COR-L47 (cell line): ENCODE data around the gene PIERCE2.
"Not testable (repeated sequence)": the region's sequence is repeated elsewhere in the genome, so short reads cannot be mapped to it uniquely, and the experiment has no call there.

Source experiments
- DNase-seq: peaks from one replicate; lab custom pipeline; 2025; lab: John Stamatoyannopoulos, UW

The PIERCE2 gene

GRCh38 chr15:55408012-55408928 is at the start of gene PIERCE2, which contains the start of gene CCPG1:
TSS of gene PIERCE2 (plus strand) at chr15:55408495. CDS start at chr15:55408769, 274 bp downstream.
TSS of gene CCPG1 (minus strand) at chr15:55408359. CDS start at chr15:55389424, 18,935 bp downstream.
- peak; percentile 93 for DNase-seq

GRCh38 chr15:55360256-55360655 is 48.0 kb upstream of the PIERCE2 start:
- DNase-seq: no peak

GRCh38 chr15:55361048-55361447 is 47.2 kb upstream of the PIERCE2 start:
- DNase-seq: no peak

- DNase-seq: no peak
Observed at GRCh38 chr15:55362641-55363040, 45.7 kb upstream of the PIERCE2 start.

- no peak for DNase-seq
Observed at GRCh38 chr15:55366981-55367380, 41.3 kb upstream of the PIERCE2 start.

- DNase-seq: no peak
Observed at GRCh38 chr15:55372701-55373440, 35.4 kb upstream of the PIERCE2 start.

- no peak for DNase-seq
Observed at GRCh38 chr15:55379095-55379494, 29.2 kb upstream of the PIERCE2 start.

GRCh38 chr15:55381595-55381994 is 26.7 kb upstream of the PIERCE2 start:
- DNase-seq: no peak

- no peak for DNase-seq
Observed at GRCh38 chr15:55383687-55384086, 24.6 kb upstream of the PIERCE2 start.

GRCh38 chr15:55387027-55387426 is 21.3 kb upstream of the PIERCE2 start:
- no peak for DNase-seq

GRCh38 chr15:55389264-55389607 is 19.1 kb upstream of the PIERCE2 start:
- no peak for DNase-seq

GRCh38 chr15:55394694-55395093 is 13.6 kb upstream of the PIERCE2 start:
- no peak for DNase-seq

- no peak for DNase-seq
Observed at GRCh38 chr15:55398243-55398642, 10.1 kb upstream of the PIERCE2 start.

GRCh38 chr15:55400050-55400449 is 8.2 kb upstream of the PIERCE2 start:
- DNase-seq: not testable (repeated sequence)

GRCh38 chr15:55401786-55402246 is 6.5 kb upstream of the PIERCE2 start:
- no peak for DNase-seq

GRCh38 chr15:55402707-55403106 is 5.6 kb upstream of the PIERCE2 start:
- DNase-seq: no peak

- no peak for DNase-seq
Observed at GRCh38 chr15:55403531-55403930, 4.8 kb upstream of the PIERCE2 start.

GRCh38 chr15:55407498-55408011 is 740 bp upstream of the PIERCE2 start:
- DNase-seq: peak; percentile 26

GRCh38 chr15:55408976-55409375 is 681 bp downstream of the PIERCE2 start:
- not testable (repeated sequence) for DNase-seq

- DNase-seq: not testable (repeated sequence)
Observed at GRCh38 chr15:55417678-55418077, 9.4 kb downstream of the PIERCE2 start.

GRCh38 chr15:55420171-55420866 is 12.0 kb downstream of the PIERCE2 start:
- DNase-seq: no peak

GRCh38 chr15:55422089-55422488 is 13.8 kb downstream of the PIERCE2 start:
- DNase-seq: no peak
